ENCODE data around the gene MED23. TPM values are rescaled to one million over a fixed set of nuclear protein-coding genes. Genes with fewer than 3 reads are reported as not detected.

MED23 gene
- total RNA-seq, 1 donor from 2014 or later: 26.3 TPM

GRCh38 chr6:131524695-131525336, 103.2 kb downstream of the MED23 start:
- no peak for TF ChIP-seq POLR2A (IDR thresholded peaks at IDR 0.05)
- no peak for TF ChIP-seq POLR2AphosphoS5 (IDR thresholded peaks at IDR 0.05; ENCODE audit: insufficient read depth in 1 of 2, low read depth in 1 of 2)
- TF ChIP-seq CTCF (IDR thresholded peaks at IDR 0.05): no peak
- Histone ChIP-seq H3K27me3 (no peaks in the 10 kb centered on the region), H3K4me3 (no peak overlapping the region), H3K36me3 (no peaks in the 10 kb centered on the region), H3K4me1 (no peaks in the 10 kb centered on the region), H3K27ac (no peak overlapping the region), H3K9me3 (no peaks in the 10 kb centered on the region)
- intact Hi-C loops (cut with DNase I): no loop called here
- DNase-seq (ENCODE audit: extremely low spot score in 2 of 2): no peak

DNA sequence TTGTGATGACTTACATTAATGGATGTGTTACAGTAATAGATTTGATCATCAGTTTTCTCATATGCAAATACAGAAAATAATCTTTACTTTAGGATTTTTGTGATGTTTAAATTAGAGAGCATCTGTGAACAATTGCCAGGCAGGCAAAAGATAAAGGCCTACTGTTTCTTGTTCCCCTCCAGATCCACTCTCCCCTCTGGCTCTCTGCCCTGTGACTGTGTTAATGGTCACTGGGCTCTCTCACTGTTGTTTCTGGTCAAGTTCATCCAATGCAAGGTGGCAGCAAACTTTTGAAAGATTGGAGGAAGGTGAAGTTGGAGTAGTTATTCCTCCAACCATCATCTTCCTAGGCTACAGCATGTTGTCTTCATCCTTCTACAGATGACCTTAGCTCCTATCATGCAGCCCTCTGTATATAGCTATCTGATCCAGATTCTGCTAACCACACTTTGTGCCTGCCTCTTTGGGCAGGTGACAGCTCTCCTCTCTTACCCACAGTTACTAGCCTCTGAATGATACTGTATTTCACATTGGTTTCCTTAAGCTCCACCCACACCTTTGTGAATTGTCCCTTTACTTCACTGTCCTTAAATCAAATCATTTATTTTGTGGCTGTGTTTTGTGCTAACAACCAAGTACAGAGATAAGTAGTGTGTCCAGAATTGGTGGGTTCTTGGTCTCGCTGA, 103.9 kb downstream of the MED23 start:
- intact Hi-C loops (cut with DNase I): no loop called here
- TF ChIP-seq CTCF (IDR thresholded peaks at IDR 0.05): no peak
- TF ChIP-seq POLR2A (IDR thresholded peaks at IDR 0.05): no peak
- no peak for TF ChIP-seq POLR2AphosphoS5 (IDR thresholded peaks at IDR 0.05; ENCODE audit: insufficient read depth in 1 of 2, low read depth in 1 of 2)
- no peaks in the 10 kb centered on the region for H3K27me3 ChIP-seq
- no peaks in the 10 kb centered on the region for H3K9me3 ChIP-seq
- H3K4me3 ChIP-seq: no peak overlapping the region
- DNase-seq (ENCODE audit: extremely low spot score in 2 of 2): no peak
- H3K36me3 ChIP-seq: no peaks in the 10 kb centered on the region
- no peak overlapping the region for H3K27ac ChIP-seq
- no peaks in the 10 kb centered on the region for H3K4me1 ChIP-seq

Small RNA genes lying within 50 kb of the gene (small RNA-seq; reads per million reads assigned to genes)
- not detected for gene RNU4-18P

Other genes with a start within 250 kb of the MED23 start
- gene ARG1, start 55.0 kb downstream of the MED23 start, total RNA-seq: not detected
- gene ENPP3, start 9.1 kb upstream of the MED23 start, total RNA-seq: 2.0 TPM
- gene OR2A4, start 73.2 kb upstream of the MED23 start, total RNA-seq: not detected
- gene CTAGE9, start 82.8 kb upstream of the MED23 start, total RNA-seq: not detected
- gene ENPP1, start 179.8 kb upstream of the MED23 start, total RNA-seq: 14.7 TPM